Esophagus muscularis mucosa (tissue), 4 donors: ENCODE data around the gene MIGA2. TPM values are rescaled to one million over a fixed set of nuclear protein-coding genes. Genes with fewer than 3 reads are reported as not detected.

Experiments
- DNase-seq: peaks from one replicate; pipeline ENCODE4 v3.0.0-alpha.2; 2017; ENCODE audit errors: extremely low spot score
- H3K27ac ChIP-seq, 4 donors: fragments of 200-600 bp; sonication (generic); replicated peaks in 1 of 4; 1 replicate in 3 of 4; 2 replicates in 1 of 4; pipeline ENCODE4 v1.5.1; 2016 to 2019; ENCODE audit warnings: mild to moderate bottlenecking in 1 of 4
- H3K27me3 ChIP-seq, 4 donors: fragments of 200-600 bp; sonication (generic); one replicate each; pipeline versions ENCODE4 v1.5.1 to v1.6.0; 2016 to 2019
- H3K36me3 ChIP-seq, 4 donors: fragments of 200-600 bp; sonication (generic); one replicate each; pipeline ENCODE4 v1.5.1; 2016 to 2019
- H3K4me1 ChIP-seq, 4 donors: fragments of 200-600 bp; sonication (generic); one replicate each; pipeline ENCODE4 v1.5.1; 2016 to 2019
- H3K4me3 ChIP-seq, 4 donors: fragments of 200-600 bp; sonication (generic); 1 replicate in 2 of 4; 2 replicates in 2 of 4; pipeline ENCODE4 v1.5.1; 2016 to 2019; ENCODE audit warnings: mild to moderate bottlenecking in 4 of 4, moderate library complexity in 1 of 4
- H3K9me3 ChIP-seq, 4 donors: fragments of 200-600 bp; sonication (generic); 1 replicate in 3 of 4; 2 replicates in 1 of 4; pipeline ENCODE4 v1.5.1; 2016 to 2019
- CTCF ChIP-seq, 3 experiments: fragments of 200-600 bp in 2 of 3; fragments of 450-650 bp in 1 of 3; sonication (generic) in 2 of 3; IDR thresholded peaks; one replicate each; pipeline ENCODE4 v1.5.1; 2017 to 2019; ENCODE audit warnings: antibody characterized with exemption in 3 of 3, mild to moderate bottlenecking in 2 of 3, moderate library complexity in 1 of 3
- EP300 ChIP-seq: sonication (generic); formaldehyde crosslinking; IDR thresholded peaks from one replicate; pipeline ENCODE4 v1.6.1; 2017; ENCODE audit warnings: antibody characterized with exemption
- POLR2A ChIP-seq: fragments of 450-650 bp; IDR thresholded peaks from one replicate; pipeline ENCODE4 v1.6.1; 2017; ENCODE audit warnings: antibody characterized with exemption, moderate library complexity, mild to moderate bottlenecking, low read depth
- POLR2AphosphoS5 ChIP-seq, 2 donors: sonication (generic); formaldehyde crosslinking; IDR thresholded peaks; one replicate each; pipeline ENCODE4 v1.6.1; 2017; ENCODE audit warnings: antibody characterized with exemption in 2 of 2
- WGBS: methylation state at CpG from one replicate; pipeline ENCODE4 v1.1.5; 2018; 5-methylcytosine and 5-hydroxymethylcytosine counted together
- intact Hi-C: fragments of 100-400 bp; cut with DNase I; formaldehyde crosslinking; loops from one replicate; pipeline ENCODE4 v1.15.1; 2023
- total RNA-seq, 4 donors: library from RNA; depleted of rRNA; stranded (reverse); fragments of >200 nt; gene quantifications; one replicate each; pipeline versions ENCODE4 v1.1.0 to v1.2.1, GENCODE V29; 2016

Gene MIGA2
- total RNA-seq, 4 donors from 2014 or later, result 23.9 to 44.2 (median 32.1) TPM

DNA sequence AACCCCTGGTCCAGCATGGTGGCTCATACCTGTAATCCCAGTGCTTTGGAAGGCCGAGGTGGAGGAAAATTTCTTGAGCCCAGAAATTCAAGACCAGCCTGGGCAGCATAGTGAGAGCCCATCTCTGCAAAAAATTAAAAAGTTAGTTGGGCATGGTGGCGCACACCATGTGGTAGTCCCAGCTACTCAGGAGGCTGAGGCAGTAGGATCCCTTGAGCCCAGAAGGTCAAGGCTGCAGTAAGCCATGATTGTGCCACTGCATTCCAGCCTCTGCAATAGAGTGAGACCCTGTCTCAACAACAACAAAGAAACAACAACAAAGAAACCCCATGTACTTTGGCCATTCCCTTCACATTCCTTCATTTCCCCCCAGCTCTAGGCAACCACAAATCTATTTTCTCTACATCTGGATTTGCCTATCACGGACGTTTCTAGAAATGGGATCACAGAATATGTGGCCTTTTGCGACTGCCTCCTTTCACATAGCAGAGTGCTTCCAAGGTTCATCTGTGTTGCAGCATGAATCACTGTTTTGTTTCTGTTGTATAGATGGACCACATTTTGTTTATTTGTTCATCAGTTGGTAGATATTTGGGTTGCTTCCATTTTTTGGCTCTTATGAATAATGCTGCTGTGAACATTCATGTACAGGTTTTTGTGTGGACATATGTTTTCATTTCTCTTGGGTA, 17.9 kb downstream of the MIGA2 start:
- TF ChIP-seq CTCF (IDR thresholded peaks at IDR 0.05), result no peak
- no peak for TF ChIP-seq POLR2A
- TF ChIP-seq POLR2AphosphoS5 (IDR thresholded peaks at IDR 0.05), result no peak
- no peak for TF ChIP-seq EP300
- Histone ChIP-seq H3K36me3 (peaks cover 37 to 95% (median 78%) of the 10 kb centered on the region in 4 donors), H3K9me3 (no peaks in the 10 kb centered on the region), H3K27ac (no peak overlapping the region), H3K4me3 (no peak overlapping the region), H3K27me3 (no peaks in the 10 kb centered on the region), H3K4me1 (no peaks in the 10 kb centered on the region)
- WGBS, result 91% methylated on average over 5 of the region's 5 CpGs
- intact Hi-C loops, result no loop called here
- DNase-seq, result no peak

DNA sequence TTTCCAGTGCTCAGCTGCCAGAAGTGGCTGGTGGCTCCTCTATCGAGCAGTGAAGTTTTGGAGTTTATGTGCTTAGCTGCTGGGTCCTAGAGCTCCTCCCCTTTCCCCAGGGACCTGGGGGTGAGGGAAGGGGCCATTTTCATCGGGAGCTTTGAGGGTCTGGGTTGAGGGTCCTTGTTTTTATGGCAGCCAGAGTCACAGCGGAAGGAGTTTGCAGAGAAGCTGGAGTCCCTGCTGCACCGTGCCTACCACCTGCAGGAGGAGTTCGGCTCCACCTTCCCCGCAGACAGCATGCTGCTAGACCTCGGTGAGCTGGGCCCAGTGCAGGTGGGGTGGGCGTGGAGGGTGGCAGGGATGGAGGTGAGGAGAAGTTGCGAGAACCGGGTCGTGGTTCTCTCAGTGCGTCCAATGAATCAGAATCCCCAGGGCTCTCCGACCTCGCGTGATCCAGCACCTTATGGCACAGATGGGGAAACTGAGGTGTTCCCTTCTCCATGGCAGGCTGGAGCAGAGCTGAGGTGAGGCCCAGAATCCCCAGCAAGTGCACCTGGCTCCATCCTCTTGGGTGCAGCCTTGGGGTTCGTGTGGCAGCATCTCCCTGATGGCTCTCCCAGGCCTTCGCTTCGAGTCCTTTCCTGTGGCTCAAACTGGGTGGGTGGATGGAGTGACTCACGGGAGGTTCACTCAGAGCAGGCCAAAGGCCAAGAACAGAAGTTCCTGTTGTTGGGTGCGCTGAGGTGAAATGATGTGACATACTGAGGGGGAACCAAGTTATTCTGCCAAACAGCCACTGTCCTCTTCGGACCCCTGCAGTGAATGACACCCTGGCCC, 22.8 kb downstream of the MIGA2 start:
- no peaks in the 10 kb centered on the region for H3K4me1 ChIP-seq
- H3K4me3 ChIP-seq, result no peak overlapping the region
- no peak for DNase-seq
- TF ChIP-seq CTCF (IDR thresholded peaks at IDR 0.05) (no peak), POLR2AphosphoS5 (IDR thresholded peaks at IDR 0.05) (no peak), EP300 (no peak), POLR2A (no peak)
- H3K27me3 ChIP-seq, result no peaks in the 10 kb centered on the region
- peaks cover 48 to 95% (median 85%) of the 10 kb centered on the region in 4 donors for H3K36me3 ChIP-seq
- intact Hi-C loops, result no loop called here
- no peak overlapping the region for H3K27ac ChIP-seq
- 90% methylated on average over 12 of the region's 21 CpGs for WGBS
- no peaks in the 10 kb centered on the region for H3K9me3 ChIP-seq

DNA sequence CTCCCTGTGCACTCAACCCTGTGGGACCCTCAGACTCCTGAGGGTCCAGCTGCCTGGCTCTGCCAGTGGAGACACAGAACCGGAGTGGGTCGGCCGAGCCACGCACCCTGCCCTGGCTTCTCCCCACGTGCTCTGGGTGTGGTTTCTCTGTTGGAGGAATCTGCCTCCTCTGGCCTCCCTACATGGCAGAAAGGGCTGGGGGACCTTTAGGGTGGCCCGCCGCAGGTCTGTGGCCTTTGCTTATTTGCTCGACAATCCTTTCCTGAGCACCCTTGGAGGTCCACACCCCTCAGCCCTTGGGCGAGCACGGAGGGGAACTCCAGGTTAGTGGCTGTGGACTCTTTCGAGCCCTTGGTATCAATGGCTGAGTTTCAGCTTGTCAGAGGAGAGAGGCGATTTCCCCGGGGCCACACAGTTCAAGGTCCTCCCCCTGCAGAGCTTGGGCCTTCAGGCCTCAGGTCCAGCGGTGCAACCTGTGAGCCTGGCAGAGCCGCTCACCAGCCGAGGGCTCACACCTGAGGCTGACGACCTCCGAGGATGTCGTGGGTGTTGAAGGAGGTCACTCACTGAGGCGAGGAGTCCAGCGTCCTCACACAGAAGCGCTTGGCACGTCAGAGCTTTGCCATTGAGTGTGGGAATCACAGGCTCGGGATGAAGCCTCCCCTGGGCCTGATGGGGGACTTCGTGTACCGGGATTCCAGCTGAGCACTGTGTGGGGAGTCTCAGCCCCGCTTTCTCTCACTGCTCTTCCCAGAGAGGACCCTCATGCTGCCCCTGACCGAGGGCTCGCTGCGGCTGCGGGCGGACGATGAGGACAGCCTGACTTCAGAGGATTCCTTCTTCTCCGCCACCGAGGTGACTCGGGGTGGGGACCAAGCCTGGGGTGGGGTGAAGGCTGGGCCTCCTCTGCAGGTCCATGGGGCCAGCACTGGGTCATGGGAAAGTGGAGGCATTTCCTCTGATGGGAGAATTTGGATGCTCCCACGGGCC, 23.7 kb downstream of the MIGA2 start:
- TF ChIP-seq EP300 (no peak), CTCF (IDR thresholded peaks at IDR 0.05) (no peak), POLR2A (no peak), POLR2AphosphoS5 (IDR thresholded peaks at IDR 0.05) (no peak)
- no peak overlapping the region for H3K4me3 ChIP-seq
- 94% methylated on average over 21 of the region's 37 CpGs for WGBS
- intact Hi-C loops, result no loop called here
- H3K27ac ChIP-seq, result no peak overlapping the region
- DNase-seq, result no peak
- peaks cover 55 to 95% (median 87%) of the 10 kb centered on the region in 4 donors for H3K36me3 ChIP-seq
- no peaks in the 10 kb centered on the region for H3K27me3 ChIP-seq
- H3K9me3 ChIP-seq, result no peaks in the 10 kb centered on the region
- H3K4me1 ChIP-seq, result no peaks in the 10 kb centered on the region

GRCh38 chr9:129060991-129061390, 24.6 kb downstream of the MIGA2 start:
- Histone ChIP-seq H3K4me3 (no peak overlapping the region), H3K27me3 (no peaks in the 10 kb centered on the region), H3K36me3 (peaks cover 63 to 95% (median 92%) of the 10 kb centered on the region in 4 donors), H3K4me1 (no peaks in the 10 kb centered on the region), H3K27ac (no peak overlapping the region), H3K9me3 (no peaks in the 10 kb centered on the region)
- TF ChIP-seq POLR2AphosphoS5 (IDR thresholded peaks at IDR 0.05) (no peak), CTCF (IDR thresholded peaks at IDR 0.05) (no peak), EP300 (no peak), POLR2A (no peak)
- 98% methylated on average over 6 of the region's 12 CpGs for WGBS
- intact Hi-C loops, result no loop called here
- DNase-seq, result no peak
